GM12878 (cell line): ENCODE data around the gene FADS1. TPM values are rescaled to one million over a fixed set of nuclear protein-coding genes. Genes with fewer than 3 reads are reported as not detected.

ENCODE experiments used
- ATAC-seq: fragments of 200-7000 bp; cut with Tn5 transposase; 3 replicates; pipeline ENCODE4 v1.9.1; 2020; ENCODE audit warnings: mild to moderate bottlenecking, moderate library complexity
- BruUV-seq: library from RNA; stranded (reverse); fragments of 400-500 nt; replicated peaks from 2 replicates; lab custom pipeline; 2021; lab: Mats Ljungman, UMichigan
- CTCF ChIA-PET: fragments of 300-600 bp; sonication (Branson Sonifier 250); formaldehyde crosslinking; extraction: SDS; loops from one replicate; lab custom pipeline; 2021; ENCODE audit warnings: inconsistent platforms; lab: Yijun Ruan, JAX
- POLR2A ChIA-PET: fragments of 350-600 bp; formaldehyde crosslinking; extraction: SDS; loops from one replicate; lab custom pipeline; 2021; ENCODE audit warnings: inconsistent platforms; lab: Charles Lee
- RAD21 ChIA-PET: fragments of 300-600 bp; sonication (Branson Sonifier 250); formaldehyde crosslinking; loops from one replicate; lab custom pipeline; 2023; ENCODE audit warnings: antibody characterized with exemption; ENCODE audit not compliant: unreplicated experiment; lab: Charles Lee
- SMC1A ChIA-PET: fragments of 300-600 bp; sonication (Branson Sonifier 250); formaldehyde crosslinking; loops from one replicate; lab custom pipeline; 2023; ENCODE audit not compliant: unreplicated experiment, uncharacterized antibody; lab: Charles Lee
- DNase-seq: peaks from one replicate; pipeline ENCODE4 v3.0.0-alpha.2; 2011; ENCODE audit warnings: low read depth, low spot score
- FAIRE-seq: peaks from 3 replicates; lab custom pipeline; 2011; peaks lifted over from hg19 to GRCh38; lab: Jason Lieb, UNC
- H2AFZ ChIP-seq: 2 replicates; pipeline ENCODE4 v1.6.0; 2011; ENCODE audit warnings: low read depth, low read length, control low read depth; ENCODE audit not compliant: control insufficient read depth
- H3K27ac ChIP-seq: 2 replicates; pipeline ENCODE4 v1.5.1; 2011; ENCODE audit warnings: control low read depth; ENCODE audit not compliant: control insufficient read depth, insufficient read depth
- H3K27me3 ChIP-seq, 2 experiments: replicated peaks in 1 of 2; 2 replicates each; pipeline versions ENCODE4 v1.6.0 to v1.6.1; 2011; ENCODE audit warnings: low read length in 1 of 2; ENCODE audit not compliant: control insufficient read depth in 2 of 2, insufficient read depth in 2 of 2
- H3K36me3 ChIP-seq, 2 experiments: 2 replicates each; pipeline ENCODE4 v1.5.1; 2011; ENCODE audit warnings: low read length in 1 of 2; ENCODE audit not compliant: control insufficient read depth in 2 of 2, insufficient read depth in 2 of 2
- H3K4me1 ChIP-seq: 2 replicates; pipeline ENCODE4 v1.6.1; 2011; ENCODE audit warnings: mild to moderate bottlenecking, low read length, moderate library complexity, mixed read lengths; ENCODE audit not compliant: control insufficient read depth, insufficient read depth
- H3K4me2 ChIP-seq: 2 replicates; pipeline ENCODE4 v1.6.0; 2011; ENCODE audit warnings: control low read depth; ENCODE audit not compliant: control insufficient read depth, insufficient read depth
- H3K4me3 ChIP-seq: fragments of 200-600 bp; sonication (generic); 2 replicates; pipeline ENCODE4 v1.5.1; 2016
- H3K79me2 ChIP-seq: 2 replicates; pipeline ENCODE4 v1.6.0; 2011; ENCODE audit warnings: low read length; ENCODE audit not compliant: control insufficient read depth, insufficient read depth
- H3K9ac ChIP-seq: 2 replicates; pipeline ENCODE4 v1.8.0; 2011; ENCODE audit warnings: low read length, control low read depth, mixed read lengths; ENCODE audit not compliant: control insufficient read depth, insufficient read depth
- H3K9me3 ChIP-seq: replicated peaks from 3 replicates; pipeline ENCODE4 v1.5.1; 2011; ENCODE audit warnings: mild to moderate bottlenecking, low read length; ENCODE audit not compliant: control insufficient read depth, insufficient read depth
- H4K20me1 ChIP-seq: 2 replicates; pipeline ENCODE4 v1.6.0; 2011; ENCODE audit not compliant: control insufficient read depth, insufficient read depth
- BCL11A ChIP-seq: IDR thresholded peaks from 2 replicates; pipeline ENCODE4 v1.6.1; 2011; ENCODE audit warnings: low read depth, low read length
- CEBPZ ChIP-seq: fragments of 150-350 bp; IDR thresholded peaks from 2 replicates; pipeline ENCODE4 v1.6.1; 2016; ENCODE audit warnings: low read depth, low read length
- CHD4 ChIP-seq: fragments of 200-600 bp; sonication (generic); IDR thresholded peaks from 2 replicates; pipeline ENCODE4 v1.6.1; 2016; ENCODE audit warnings: mild to moderate bottlenecking
- DPF2 ChIP-seq: fragments of 450-650 bp; IDR thresholded peaks from 2 replicates; pipeline ENCODE4 v1.6.1; 2017; ENCODE audit warnings: mild to moderate bottlenecking
- ETV6 ChIP-seq, 2 experiments: fragments of 450-650 bp in 1 of 2; IDR thresholded peaks in 1 of 2; conservative IDR thresholded peaks in 1 of 2; 2 replicates each; pipeline ENCODE4 v1.6.1; 2014; ENCODE audit warnings: antibody characterized with exemption in 1 of 2, borderline replicate concordance in 1 of 2, low read depth in 1 of 2, mild to moderate bottlenecking in 1 of 2, moderate library complexity in 1 of 2
- FOXM1 ChIP-seq: IDR thresholded peaks from 2 replicates; pipeline ENCODE4 v1.6.1; 2012; ENCODE audit warnings: low read depth, mild to moderate bottlenecking, inconsistent platforms, low read length, moderate library complexity
- MXI1 ChIP-seq: fragments of 150-350 bp; IDR thresholded peaks from 2 replicates; pipeline ENCODE4 v1.6.1; 2011; ENCODE audit warnings: low read depth, mild to moderate bottlenecking, inconsistent platforms, low read length, improper control_type of control experiment
- NBN ChIP-seq: fragments of 450-650 bp; IDR thresholded peaks from 2 replicates; pipeline ENCODE4 v1.6.1; 2016
- RB1 ChIP-seq: fragments of 450-650 bp; formaldehyde crosslinking; IDR thresholded peaks from 2 replicates; pipeline ENCODE4 v1.6.1; 2017; ENCODE audit warnings: mild to moderate bottlenecking, borderline replicate concordance
- SMAD5 ChIP-seq: IDR thresholded peaks from 2 replicates; pipeline ENCODE4 v1.6.1; 2016; ENCODE audit warnings: antibody characterized with exemption, low read depth
- SRF ChIP-seq, 2 experiments: IDR thresholded peaks; 2 replicates each; pipeline ENCODE4 v1.6.1; 2011; ENCODE audit warnings: low read depth in 2 of 2, low read length in 2 of 2, mild to moderate bottlenecking in 1 of 2, moderate library complexity in 1 of 2
- SUZ12 ChIP-seq: fragments of 200-600 bp; sonication (generic); IDR thresholded peaks from one replicate; pipeline ENCODE4 v1.6.1; 2018; ENCODE audit warnings: antibody characterized with exemption, mild to moderate bottlenecking; ENCODE audit not compliant: unreplicated experiment
- ZBTB33 ChIP-seq: fragments of 450-650 bp; IDR thresholded peaks from 2 replicates; pipeline ENCODE4 v1.6.1; 2017; ENCODE audit warnings: mild to moderate bottlenecking
- WGBS: methylation state at CpG from one replicate; pipeline ENCODE4 v1.1.6; 2016; ENCODE audit warnings: low lambda C conversion rate; ENCODE audit not compliant: insufficient replicate concordance, insufficient coverage; ENCODE audit errors: missing lambda C conversion rate; 5-methylcytosine and 5-hydroxymethylcytosine counted together
- in situ Hi-C: fragments of 300-500 bp; cut with MboI; formaldehyde crosslinking; loops from 9 replicates; pipeline ENCODE4 v1.14.3; 2018; ENCODE audit warnings: mixed read lengths
- intact Hi-C: fragments of 100-400 bp; cut with micrococcal nuclease; formaldehyde crosslinking; loops from one replicate; pipeline ENCODE4 v1.14.2; 2022; ENCODE audit not compliant: unreplicated experiment
- polyA plus RNA-seq, 11 experiments: library from polyadenylated mRNA; depleted of rRNA in 4 of 11; unstranded in 6 of 11; stranded (reverse) in 5 of 11; fragments of >200 nt; fragmentation: Nextera tagmentation in 4 of 11; fragmentation: Illumina TruSeq in 1 of 11; extraction: Ambion mirVana in 4 of 11; extraction: Trizol in 1 of 11; gene quantifications; 1 replicate in 1 of 11; 2 replicates in 10 of 11; pipeline versions ENCODE4 v1.2.1 to v1.2.3, GENCODE V29; 2011 to 2016; ENCODE audit warnings: inconsistent platforms in 2 of 11, missing spikeins in 2 of 11, low read depth in 1 of 11
- total RNA-seq, 4 experiments: library from RNA; depleted of rRNA in 3 of 4; stranded (reverse); fragments of >200 nt in 3 of 4; fragmentation: Illumina TruSeq in 1 of 4; extraction: Trizol in 1 of 4; gene quantifications; 2 replicates each; pipeline versions ENCODE4 v1.2.1 to v1.2.3, GENCODE V29; 2013 to 2021
- TF ChIP-seq, protein P1 (sequence below): fragments of 450-650 bp; IDR thresholded peaks from 2 replicates; pipeline ENCODE4 v1.6.1; 2016; ENCODE audit warnings: mild to moderate bottlenecking, moderate library complexity, borderline replicate concordance

Gene FADS1
- total and polyA plus RNA-seq, 10 of the 15 experiments (the other 5 are each of a cell fraction or from before 2014, with no cell fraction given) = 8.8 to 73.9 (median 39.0) TPM

GRCh38 chr11:61762223-61762615, 54.6 kb downstream of the FADS1 start:
- Histone ChIP-seq H3K79me2 (no peaks in the 10 kb centered on the region), H3K4me3 (no peak overlapping the region), H3K4me2 (no peak overlapping the region), H4K20me1 (no peaks in the 10 kb centered on the region), H3K9ac (no peak overlapping the region), H3K9me3 (no peaks in the 10 kb centered on the region), H3K27me3 (no peaks in the 10 kb centered on the region), H3K4me1 (peaks cover 2% of the 10 kb centered on the region; the same call in 1 of the 2 replicates), H2AFZ (no peak overlapping the region), H3K27ac (no peak overlapping the region), H3K36me3 (no peaks in the 10 kb centered on the region)
- in situ Hi-C loops = no loop called here
- RAD21 ChIA-PET = no interaction called here
- no peak for ATAC-seq
- no TSS peak for BruUV-seq
- intact Hi-C loops = no loop called here
- CTCF ChIA-PET = interaction anchor here (1.1 kb wide), 1 partner anchor 15 kb away, joined by 4 read pairs; no protein-coding TSS in a partner anchor
- WGBS = 33% methylated on average over 8 of the region's 10 CpGs
- no peak for FAIRE-seq
- POLR2A ChIA-PET = no interaction called here
- DNase-seq = no peak
- SMC1A ChIA-PET = interaction anchor here (2.0 kb wide), 1 partner anchor 13 kb away, joined by 4 read pairs; no protein-coding TSS in a partner anchor
- TF ChIP-seq CHD4 = no peak
- TF ChIP-seq, protein P1, sequence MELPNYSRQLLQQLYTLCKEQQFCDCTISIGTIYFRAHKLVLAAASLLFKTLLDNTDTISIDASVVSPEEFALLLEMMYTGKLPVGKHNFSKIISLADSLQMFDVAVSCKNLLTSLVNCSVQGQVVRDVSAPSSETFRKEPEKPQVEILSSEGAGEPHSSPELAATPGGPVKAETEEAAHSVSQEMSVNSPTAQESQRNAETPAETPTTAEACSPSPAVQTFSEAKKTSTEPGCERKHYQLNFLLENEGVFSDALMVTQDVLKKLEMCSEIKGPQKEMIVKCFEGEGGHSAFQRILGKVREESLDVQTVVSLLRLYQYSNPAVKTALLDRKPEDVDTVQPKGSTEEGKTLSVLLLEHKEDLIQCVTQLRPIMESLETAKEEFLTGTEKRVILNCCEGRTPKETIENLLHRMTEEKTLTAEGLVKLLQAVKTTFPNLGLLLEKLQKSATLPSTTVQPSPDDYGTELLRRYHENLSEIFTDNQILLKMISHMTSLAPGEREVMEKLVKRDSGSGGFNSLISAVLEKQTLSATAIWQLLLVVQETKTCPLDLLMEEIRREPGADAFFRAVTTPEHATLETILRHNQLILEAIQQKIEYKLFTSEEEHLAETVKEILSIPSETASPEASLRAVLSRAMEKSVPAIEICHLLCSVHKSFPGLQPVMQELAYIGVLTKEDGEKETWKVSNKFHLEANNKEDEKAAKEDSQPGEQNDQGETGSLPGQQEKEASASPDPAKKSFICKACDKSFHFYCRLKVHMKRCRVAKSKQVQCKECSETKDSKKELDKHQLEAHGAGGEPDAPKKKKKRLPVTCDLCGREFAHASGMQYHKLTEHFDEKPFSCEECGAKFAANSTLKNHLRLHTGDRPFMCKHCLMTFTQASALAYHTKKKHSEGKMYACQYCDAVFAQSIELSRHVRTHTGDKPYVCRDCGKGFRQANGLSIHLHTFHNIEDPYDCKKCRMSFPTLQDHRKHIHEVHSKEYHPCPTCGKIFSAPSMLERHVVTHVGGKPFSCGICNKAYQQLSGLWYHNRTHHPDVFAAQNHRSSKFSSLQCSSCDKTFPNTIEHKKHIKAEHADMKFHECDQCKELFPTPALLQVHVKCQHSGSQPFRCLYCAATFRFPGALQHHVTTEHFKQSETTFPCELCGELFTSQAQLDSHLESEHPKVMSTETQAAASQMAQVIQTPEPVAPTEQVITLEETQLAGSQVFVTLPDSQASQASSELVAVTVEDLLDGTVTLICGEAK = no peak
- no peak for TF ChIP-seq BCL11A
- no peak for TF ChIP-seq ETV6 (conservative IDR thresholded peaks at IDR 0.05 in 1 of 2, IDR thresholded peaks at IDR 0.05 in 1 of 2; ENCODE audit: borderline replicate concordance in 1 of 2, low read depth in 1 of 2)
- TF ChIP-seq ZBTB33 = no peak
- TF ChIP-seq FOXM1 = no peak
- TF ChIP-seq SRF (IDR thresholded peaks at IDR 0.05; ENCODE audit: low read depth in 2 of 2, low read length in 2 of 2) = no peak
- no peak for TF ChIP-seq MXI1
- no peak for TF ChIP-seq NBN
- no peak for TF ChIP-seq DPF2
- TF ChIP-seq SUZ12 = no peak
- no peak for TF ChIP-seq CEBPZ
- no peak for TF ChIP-seq SMAD5
- TF ChIP-seq RB1 = no peak
